ENCODE data around the gene PPME1. TPM values are rescaled to one million over a fixed set of nuclear protein-coding genes. Genes with fewer than 3 reads are reported as not detected.

Gene PPME1
- total RNA-seq, 4 donors from 2014 or later: 17.1 to 71.0 (median 29.7) TPM

DNA sequence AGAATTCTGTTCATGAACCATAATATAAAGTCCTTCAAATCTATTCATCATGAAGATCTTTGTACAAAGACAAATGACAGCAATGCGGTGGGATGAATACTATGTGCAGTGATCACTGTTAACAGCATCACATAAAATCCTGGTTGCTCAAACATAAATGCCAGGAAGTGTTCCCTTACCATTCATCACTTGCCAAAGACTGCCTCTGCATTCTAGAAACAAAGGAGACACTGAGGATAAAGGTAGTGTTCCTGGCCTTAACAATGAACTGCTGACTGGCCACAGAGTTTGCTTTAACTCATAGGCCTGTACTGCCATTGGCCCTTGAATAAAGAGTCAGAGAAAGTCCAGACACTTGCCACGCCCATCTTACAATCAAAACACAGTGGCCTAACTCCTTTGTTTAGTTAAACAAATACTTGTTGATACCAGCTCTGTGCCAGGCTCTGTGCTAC lies 29.8 kb upstream of the PPME1 start:
- no peak for DNase-seq
- Histone ChIP-seq H3K9me3 (no peaks in the 10 kb centered on the region), H3K4me1 (no peaks in the 10 kb centered on the region), H3K4me3 (no peak overlapping the region), H3K27me3 (no peaks in the 10 kb centered on the region), H3K27ac (no peak overlapping the region), H3K36me3 (peaks cover 0 to 11% (median 0%) of the 10 kb centered on the region in 3 donors)
- TF ChIP-seq POLR2A (IDR thresholded peaks at IDR 0.05): no peak
- TF ChIP-seq, protein P1, sequence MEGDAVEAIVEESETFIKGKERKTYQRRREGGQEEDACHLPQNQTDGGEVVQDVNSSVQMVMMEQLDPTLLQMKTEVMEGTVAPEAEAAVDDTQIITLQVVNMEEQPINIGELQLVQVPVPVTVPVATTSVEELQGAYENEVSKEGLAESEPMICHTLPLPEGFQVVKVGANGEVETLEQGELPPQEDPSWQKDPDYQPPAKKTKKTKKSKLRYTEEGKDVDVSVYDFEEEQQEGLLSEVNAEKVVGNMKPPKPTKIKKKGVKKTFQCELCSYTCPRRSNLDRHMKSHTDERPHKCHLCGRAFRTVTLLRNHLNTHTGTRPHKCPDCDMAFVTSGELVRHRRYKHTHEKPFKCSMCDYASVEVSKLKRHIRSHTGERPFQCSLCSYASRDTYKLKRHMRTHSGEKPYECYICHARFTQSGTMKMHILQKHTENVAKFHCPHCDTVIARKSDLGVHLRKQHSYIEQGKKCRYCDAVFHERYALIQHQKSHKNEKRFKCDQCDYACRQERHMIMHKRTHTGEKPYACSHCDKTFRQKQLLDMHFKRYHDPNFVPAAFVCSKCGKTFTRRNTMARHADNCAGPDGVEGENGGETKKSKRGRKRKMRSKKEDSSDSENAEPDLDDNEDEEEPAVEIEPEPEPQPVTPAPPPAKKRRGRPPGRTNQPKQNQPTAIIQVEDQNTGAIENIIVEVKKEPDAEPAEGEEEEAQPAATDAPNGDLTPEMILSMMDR (IDR thresholded peaks at IDR 0.05): no peak

DNA sequence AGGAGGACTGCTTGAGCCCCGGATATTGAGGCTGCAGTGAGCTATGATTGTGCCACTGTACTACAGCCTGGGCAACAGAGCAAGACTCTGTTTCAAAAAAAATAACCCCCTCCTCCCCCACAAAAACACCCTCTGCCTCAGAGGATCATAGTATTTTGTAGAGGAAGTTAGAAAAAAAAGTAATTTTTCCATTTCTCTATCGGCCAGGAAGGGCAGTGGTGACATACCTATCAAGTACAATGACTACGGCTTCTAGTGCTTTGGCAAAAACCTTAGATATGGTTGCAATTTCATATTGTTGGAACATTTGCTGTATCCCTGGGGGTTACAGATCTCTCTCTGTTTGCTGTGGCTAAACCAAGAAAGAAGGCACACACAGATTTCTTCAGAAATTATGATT lies 29.2 kb upstream of the PPME1 start:
- Histone ChIP-seq H3K4me3 (no peak overlapping the region), H3K36me3 (peaks cover 0 to 7% (median 0%) of the 10 kb centered on the region in 3 donors), H3K27me3 (no peaks in the 10 kb centered on the region), H3K9me3 (no peaks in the 10 kb centered on the region), H3K4me1 (no peaks in the 10 kb centered on the region), H3K27ac (no peak overlapping the region)
- TF ChIP-seq, protein P1 (IDR thresholded peaks at IDR 0.05): no peak
- TF ChIP-seq POLR2A (IDR thresholded peaks at IDR 0.05): no peak
- DNase-seq: no peak

DNA sequence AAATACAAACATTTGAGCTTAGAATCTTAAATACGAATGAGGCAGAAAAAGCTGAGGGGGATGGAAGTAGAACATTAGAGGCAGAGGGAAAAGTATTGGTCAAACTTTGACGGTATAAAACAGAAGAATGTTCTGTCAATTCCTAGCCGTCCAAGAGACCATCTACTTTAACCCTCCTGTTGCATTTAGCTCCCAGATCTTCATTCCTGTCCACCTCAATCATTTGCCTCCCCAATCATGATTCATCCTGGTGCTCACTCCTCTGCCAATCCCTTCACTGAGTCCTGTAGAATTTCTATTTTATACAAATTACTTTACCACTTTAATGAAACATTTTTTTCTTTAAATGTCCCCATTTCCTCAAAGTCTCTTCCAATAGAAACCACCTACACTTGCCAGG lies 28.5 kb upstream of the PPME1 start:
- no peak overlapping the region for H3K27ac ChIP-seq
- no peaks in the 10 kb centered on the region for H3K4me1 ChIP-seq
- peaks cover 0 to 5% (median 0%) of the 10 kb centered on the region in 3 donors for H3K36me3 ChIP-seq
- no peaks in the 10 kb centered on the region for H3K27me3 ChIP-seq
- TF ChIP-seq, protein P1 (IDR thresholded peaks at IDR 0.05): no peak
- TF ChIP-seq POLR2A (IDR thresholded peaks at IDR 0.05): no peak
- no peaks in the 10 kb centered on the region for H3K9me3 ChIP-seq
- no peak for DNase-seq
- no peak overlapping the region for H3K4me3 ChIP-seq

DNA sequence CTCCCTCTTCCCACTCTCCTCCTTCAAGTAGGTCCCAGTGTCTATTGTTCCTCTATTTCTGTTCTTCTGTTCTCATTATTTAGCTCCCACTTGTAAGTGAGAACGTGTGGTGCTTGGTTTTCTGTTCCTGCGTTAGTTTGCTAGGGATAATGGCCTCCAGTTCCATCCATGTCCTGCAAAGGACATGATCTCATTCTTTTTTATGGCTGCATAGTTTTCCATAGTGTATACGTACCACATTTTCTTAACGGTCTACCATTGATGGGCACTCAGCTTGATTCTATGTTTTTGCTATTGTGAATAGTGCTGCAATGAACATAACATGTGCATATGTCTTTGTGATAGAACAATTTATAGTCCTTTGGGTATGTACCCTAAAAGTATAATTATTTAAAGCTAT lies 26.5 kb upstream of the PPME1 start:
- Histone ChIP-seq H3K27me3 (no peaks in the 10 kb centered on the region), H3K36me3 (no peaks in the 10 kb centered on the region), H3K27ac (no peak overlapping the region), H3K4me1 (no peaks in the 10 kb centered on the region), H3K9me3 (no peaks in the 10 kb centered on the region), H3K4me3 (no peak overlapping the region)
- TF ChIP-seq, protein P1 (IDR thresholded peaks at IDR 0.05): no peak
- no peak for TF ChIP-seq POLR2A (IDR thresholded peaks at IDR 0.05)
- DNase-seq: no peak

DNA sequence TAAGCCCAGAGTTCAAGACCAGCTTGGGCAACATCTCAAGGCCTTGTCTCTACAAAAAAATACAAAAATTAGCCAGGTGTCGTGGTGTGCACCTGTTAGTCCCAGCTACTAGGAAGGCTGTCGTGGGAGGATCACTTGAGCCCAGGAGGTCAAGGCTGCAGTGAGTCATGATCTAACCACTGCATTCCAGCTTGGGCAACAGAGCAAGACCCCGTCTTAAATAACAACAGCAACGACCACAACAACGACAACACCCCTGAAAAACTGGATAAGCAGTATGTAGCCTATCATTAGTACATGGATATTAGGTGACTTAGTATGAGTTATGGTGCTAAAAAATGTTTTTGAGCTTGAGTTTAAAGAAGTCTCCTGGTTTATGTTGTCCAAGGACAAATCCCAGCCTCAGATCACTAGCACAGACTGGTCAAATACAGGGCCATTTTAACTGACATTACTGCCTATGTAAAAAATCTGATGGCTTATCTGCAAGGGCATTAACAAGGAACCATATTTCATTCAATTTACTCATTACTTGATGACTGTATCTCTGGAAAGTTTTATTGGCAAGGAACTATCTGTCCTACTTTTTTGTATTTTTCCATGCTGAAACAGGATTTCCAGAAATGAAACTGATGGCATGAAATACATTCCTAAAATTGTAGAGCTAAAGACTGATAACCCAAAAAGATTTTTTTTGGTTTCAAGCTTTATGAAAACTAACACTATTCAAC lies 23.7 kb upstream of the PPME1 start:
- no peak for TF ChIP-seq POLR2A (IDR thresholded peaks at IDR 0.05)
- TF ChIP-seq, protein P1 (IDR thresholded peaks at IDR 0.05): no peak
- DNase-seq: no peak
- no peaks in the 10 kb centered on the region for H3K9me3 ChIP-seq
- no peaks in the 10 kb centered on the region for H3K4me1 ChIP-seq
- no peak overlapping the region for H3K4me3 ChIP-seq
- no peaks in the 10 kb centered on the region for H3K27me3 ChIP-seq
- no peak overlapping the region for H3K27ac ChIP-seq
- H3K36me3 ChIP-seq: no peaks in the 10 kb centered on the region

Data from Peyer's patch (tissue), 4 donors.